ENCODE results near the gene RAD51D. TPM values are rescaled to one million over a fixed set of nuclear protein-coding genes. Genes with fewer than 3 reads are reported as not detected.
A peak's percentile ranks its signal among the peaks of the same experiment; 100 is the strongest.
"Not testable (repeated sequence)": the region's sequence is repeated elsewhere in the genome, so short reads cannot be mapped to it uniquely, and the experiment has no call there.

The RAD51D gene
- total RNA-seq, 1 experiment from 2014 or later = 11.8 TPM

DNA sequence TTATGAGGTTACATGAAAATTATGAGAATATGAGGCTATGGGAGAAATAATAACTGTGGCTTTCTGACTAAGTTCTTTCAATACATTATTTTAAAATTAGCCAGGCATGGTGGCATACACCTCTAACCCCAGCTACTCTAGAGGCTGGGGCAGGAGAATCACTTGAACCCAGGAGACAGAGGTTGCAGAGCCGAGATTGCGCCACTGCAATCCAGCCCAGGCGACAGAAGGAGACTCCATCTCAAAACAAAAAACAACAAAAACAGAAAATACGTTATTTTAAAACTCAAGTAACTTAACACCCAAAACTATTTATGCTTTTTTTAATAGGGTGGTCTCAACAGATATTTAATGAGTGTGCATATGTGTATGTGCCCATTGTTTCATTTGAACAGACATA is 53.8 kb downstream of the RAD51D start:
- no peak for DNase-seq (ENCODE audit: low spot score)

GRCh38 chr17:35064516-35065215 is 55.0 kb downstream of the RAD51D start:
- no peak for DNase-seq (ENCODE audit: low spot score)

- DNase-seq (ENCODE audit: low spot score) = peak; percentile 99
These were observed 56.0 kb downstream of the RAD51D start, which contains the start of gene RFFL for GRCh38 chr17:35063514-35064223. Gene RFFL, minus strand, starts transcription at chr17:35063707. Its CDS starts 37,154 bp downstream, at chr17:35026553.

- no peak for DNase-seq (ENCODE audit: low spot score)
These were observed 57.4 kb downstream of the RAD51D start for GRCh38 chr17:35062308-35062707.

GRCh38 chr17:35057332-35057915 is 62.2 kb downstream of the RAD51D start:
- DNase-seq (ENCODE audit: low spot score) = no peak

DNA sequence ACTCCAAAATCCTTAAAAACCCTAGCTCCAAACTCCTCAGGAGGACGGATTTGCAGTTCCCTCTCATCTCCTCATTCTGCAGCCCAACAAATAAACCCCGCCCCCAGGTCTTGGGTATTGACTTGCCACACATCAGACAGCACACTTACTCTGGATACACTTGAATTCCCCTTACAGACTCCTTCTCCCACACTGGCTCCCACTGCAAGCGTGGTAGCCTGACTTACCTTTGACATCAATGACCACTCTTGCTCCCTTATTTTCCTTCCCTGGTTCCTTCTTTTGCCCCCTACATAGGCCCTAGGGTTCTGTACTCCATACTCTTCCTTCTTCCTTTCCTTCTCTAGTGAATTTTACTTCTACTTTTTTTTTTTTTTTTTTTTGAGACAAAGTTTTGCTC is 63.6 kb downstream of the RAD51D start:
- DNase-seq (ENCODE audit: low spot score) = no peak

GRCh38 chr17:35053204-35053603 is 66.5 kb downstream of the RAD51D start:
- DNase-seq (ENCODE audit: low spot score) = no peak

DNA sequence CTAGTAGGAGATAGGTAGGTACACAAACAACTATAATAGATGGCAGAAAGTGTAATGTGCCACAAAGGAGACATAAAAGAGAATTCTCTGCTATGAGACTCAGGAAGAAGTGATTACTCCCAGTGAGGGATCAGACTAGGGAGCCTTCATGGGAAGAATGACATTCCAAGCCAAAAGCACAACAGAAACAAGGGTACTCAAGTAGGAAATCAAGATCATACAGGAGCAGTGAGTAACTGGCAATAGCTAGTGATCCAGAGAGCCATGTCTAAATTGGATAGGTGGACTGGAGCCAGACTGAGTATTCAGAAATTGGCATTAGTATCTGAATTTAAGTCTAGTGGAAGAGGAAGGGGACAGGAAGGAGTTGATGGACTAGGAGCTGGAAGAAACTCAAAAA is 66.9 kb downstream of the RAD51D start:
- DNase-seq (ENCODE audit: low spot score) = no peak

DNA sequence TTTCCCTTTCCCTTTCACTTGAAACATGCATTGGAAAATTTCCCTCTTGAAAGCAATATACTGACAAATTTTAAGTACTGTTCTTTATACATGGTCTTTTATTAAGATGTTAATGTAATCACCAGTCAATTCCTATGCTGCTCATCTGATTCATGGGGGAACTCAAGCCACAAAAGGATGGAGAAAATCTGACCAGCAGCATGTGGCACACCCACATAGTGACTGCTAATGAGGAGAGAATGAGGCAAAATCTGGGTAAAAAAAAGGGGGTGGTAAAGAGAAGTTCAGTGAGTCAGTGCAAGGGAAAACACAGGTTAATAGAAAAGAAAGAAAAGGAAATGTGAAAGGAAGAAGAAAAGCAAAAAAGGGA is 67.4 kb downstream of the RAD51D start:
- DNase-seq (ENCODE audit: low spot score) = no peak

GRCh38 chr17:35051579-35052240 is 68.0 kb downstream of the RAD51D start:
- DNase-seq (ENCODE audit: low spot score) = peak; percentile 43

GRCh38 chr17:35051183-35051578 is 68.5 kb downstream of the RAD51D start:
- no peak for DNase-seq (ENCODE audit: low spot score)

- DNase-seq (ENCODE audit: low spot score) = no peak
These were observed 69.5 kb downstream of the RAD51D start for GRCh38 chr17:35050170-35050569.

- DNase-seq (ENCODE audit: low spot score) = no peak
These were observed 70.8 kb downstream of the RAD51D start for GRCh38 chr17:35048685-35049379.

DNA sequence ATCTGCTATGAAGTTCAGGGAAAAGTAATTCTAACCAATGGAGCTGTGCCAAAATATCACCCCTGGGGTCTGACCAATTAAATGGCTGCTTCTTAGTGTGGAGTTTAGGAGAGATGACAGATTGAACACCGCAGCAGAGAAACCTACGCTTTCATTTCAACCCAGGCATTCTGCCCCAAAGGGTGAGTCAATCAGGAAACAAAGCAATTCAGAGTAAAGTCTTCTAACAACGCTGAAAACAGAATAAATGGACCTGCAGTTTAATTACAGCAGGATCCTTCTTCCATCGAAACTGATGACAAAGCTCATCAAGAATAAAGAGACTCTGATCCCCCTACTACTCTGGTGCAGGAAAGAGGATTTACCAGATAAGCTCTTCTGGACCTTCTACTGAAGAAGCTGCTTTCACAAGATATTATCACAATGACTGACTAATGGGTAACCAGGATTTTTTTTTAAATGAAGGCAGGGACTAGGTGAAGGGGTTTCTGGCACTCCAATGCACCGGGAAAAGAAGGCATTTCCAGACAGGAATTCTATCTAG is 72.8 kb downstream of the RAD51D start:
- DNase-seq (ENCODE audit: low spot score) = no peak

DNA sequence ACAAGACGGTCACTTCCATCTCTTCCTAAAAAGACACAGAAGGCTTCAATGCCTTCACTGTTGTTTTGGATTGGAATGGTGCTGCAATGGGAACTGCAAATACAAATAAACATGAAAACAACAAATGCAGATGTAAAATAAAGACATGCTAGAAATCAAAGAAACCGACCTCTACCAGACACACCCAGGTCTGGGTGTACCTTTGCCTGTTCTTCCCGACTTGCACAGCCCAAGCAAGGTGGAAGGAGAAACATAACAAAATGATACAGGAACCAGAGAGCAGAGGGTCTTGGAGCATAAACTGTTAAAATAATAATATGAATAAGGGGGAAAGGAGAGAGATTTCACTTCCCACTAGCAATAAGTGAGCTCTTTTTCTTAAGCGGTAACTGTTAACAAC is 73.4 kb downstream of the RAD51D start:
- no peak for DNase-seq (ENCODE audit: low spot score)

DNA sequence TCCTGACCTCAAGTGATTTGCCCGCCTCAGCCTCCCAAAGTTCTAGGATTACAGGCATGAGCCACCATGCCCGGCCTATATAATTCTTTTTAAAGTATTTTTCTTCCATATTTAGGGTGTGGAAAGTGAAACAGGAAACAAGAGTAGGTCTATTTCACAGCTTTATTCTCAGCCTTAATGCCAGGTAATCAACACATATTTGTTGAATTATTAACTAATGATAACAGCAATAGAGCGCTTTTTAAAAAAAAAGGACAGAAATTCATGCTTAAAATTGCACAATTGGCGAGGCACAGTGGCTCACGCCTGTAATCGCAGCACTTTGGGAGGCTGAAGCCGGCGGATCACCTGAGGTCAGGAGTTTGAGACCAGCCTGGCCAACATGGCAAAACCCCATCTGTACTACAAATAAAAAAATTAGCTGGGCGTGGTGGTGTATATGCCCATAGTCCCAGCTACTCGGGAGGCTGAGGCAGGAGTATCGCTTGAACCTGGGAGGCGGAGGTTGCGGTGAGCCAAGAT is 74.1 kb downstream of the RAD51D start:
- DNase-seq (ENCODE audit: low spot score) = not testable (repeated sequence)

DNA sequence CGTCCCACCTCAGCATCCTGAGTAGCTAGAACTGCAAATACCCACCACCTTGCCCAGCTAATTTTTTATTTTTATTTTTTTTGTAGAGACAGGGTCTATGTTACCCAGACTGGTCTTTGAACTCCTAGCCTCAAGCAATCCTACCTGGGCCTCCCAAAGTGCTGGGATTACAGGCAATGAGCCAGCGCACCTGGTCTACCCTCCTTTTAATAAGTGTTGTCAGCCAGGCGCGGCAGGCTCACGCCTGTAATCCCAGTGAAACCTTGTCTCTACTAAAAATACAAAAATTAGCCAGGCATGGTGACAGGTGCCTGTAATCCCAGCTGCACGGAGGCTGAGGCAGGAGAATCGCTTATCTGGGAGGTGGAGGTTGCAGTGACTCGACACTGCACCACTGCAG is 75.5 kb downstream of the RAD51D start:
- DNase-seq (ENCODE audit: low spot score) = no peak
